HL-60 (cell line): ENCODE measurements around the gene MALRD1.

Experiments used
- CTCF ChIP-seq: IDR thresholded peaks from one replicate; pipeline ENCODE4 v1.5.1; 2011; ENCODE audit warnings: low read length, control low read depth, inconsistent platforms; ENCODE audit not compliant: insufficient read depth
- GABPA ChIP-seq: IDR thresholded peaks from 2 replicates; pipeline ENCODE4 v1.6.1; 2012; ENCODE audit warnings: low read depth
- POLR2AphosphoS5 ChIP-seq: IDR thresholded peaks from 2 replicates; pipeline ENCODE4 v1.6.1; 2012; ENCODE audit warnings: low read depth
- REST ChIP-seq: IDR thresholded peaks from 2 replicates; pipeline ENCODE4 v1.6.1; 2012; ENCODE audit warnings: low read depth; ENCODE audit not compliant: insufficient replicate concordance
- SPI1 ChIP-seq: IDR thresholded peaks from 2 replicates; pipeline ENCODE4 v1.6.1; 2012; ENCODE audit warnings: low read depth, mild to moderate bottlenecking, borderline replicate concordance

- TF ChIP-seq CTCF, result no peak
- no peak for TF ChIP-seq POLR2AphosphoS5
- TF ChIP-seq GABPA, result no peak
- no peak for TF ChIP-seq REST
- TF ChIP-seq SPI1, result no peak
Measured at GRCh38 chr10:19200211-19200610, 151.6 kb downstream of the MALRD1 start.
